IMR-90 (cell line): ENCODE measurements around the gene FADS2. TPM values are rescaled to one million over a fixed set of nuclear protein-coding genes. Genes with fewer than 3 reads are reported as not detected.

Source experiments
- ATAC-seq: fragments of 200-7000 bp; cut with Tn5 transposase; 2 replicates; pipeline ENCODE4 v1.9.1; 2020; ENCODE audit warnings: low read depth, mild to moderate bottlenecking, moderate library complexity
- BruUV-seq: library from RNA; stranded (reverse); fragments of 400-500 nt; replicated peaks from 2 replicates; lab custom pipeline; 2021; lab: Mats Ljungman, UMichigan
- CTCF ChIA-PET: fragments of 300-600 bp; formaldehyde crosslinking; extraction: SDS; loops from one replicate; lab custom pipeline; 2021; ENCODE audit warnings: antibody characterized with exemption; lab: Yijun Ruan, JAX
- POLR2A ChIA-PET: fragments of 300-600 bp; sonication (Branson Sonifier 250); formaldehyde crosslinking; loops from one replicate; lab custom pipeline; 2022; ENCODE audit warnings: antibody characterized with exemption; ENCODE audit not compliant: unreplicated experiment; lab: Charles Lee
- DNase-seq: peaks from one replicate; pipeline ENCODE4 v3.0.0; 2013
- H2AFZ ChIP-seq: replicated peaks from 2 replicates; pipeline ENCODE3; 2013; ENCODE audit warnings: low read length, mild to moderate bottlenecking; ENCODE audit not compliant: poor library complexity
- H2AK5ac ChIP-seq: 2 replicates; pipeline ENCODE4 v1.6.1; 2013; ENCODE audit warnings: low read depth, low read length, inconsistent platforms
- H2AK9ac ChIP-seq: replicated peaks from 2 replicates; pipeline ENCODE3; 2013; ENCODE audit warnings: mild to moderate bottlenecking, low read depth, low read length, moderate library complexity; ENCODE audit not compliant: poor library complexity
- H2BK120ac ChIP-seq: 2 replicates; pipeline ENCODE4 v1.6.1; 2013; ENCODE audit warnings: low read depth, low read length, inconsistent platforms
- H2BK15ac ChIP-seq: 3 replicates; pipeline ENCODE4 v1.6.1; 2013; ENCODE audit warnings: low read depth, low read length, inconsistent platforms
- H2BK20ac ChIP-seq: 2 replicates; pipeline ENCODE4 v1.6.1; 2013; ENCODE audit warnings: low read depth, mild to moderate bottlenecking, inconsistent platforms, low read length, moderate library complexity
- H2BK5ac ChIP-seq: 2 replicates; pipeline ENCODE4 v1.6.1; 2013; ENCODE audit warnings: mild to moderate bottlenecking, low read depth, low read length, inconsistent platforms; ENCODE audit not compliant: poor library complexity, severe bottlenecking
- H3K14ac ChIP-seq: replicated peaks from 2 replicates; pipeline ENCODE4 v1.6.1; 2013; ENCODE audit warnings: low read depth, low read length, inconsistent platforms
- H3K18ac ChIP-seq: 2 replicates; pipeline ENCODE4 v1.6.1; 2013; ENCODE audit warnings: low read depth, low read length, control low read depth
- H3K23ac ChIP-seq: 2 replicates; pipeline ENCODE4 v1.6.1; 2013; ENCODE audit warnings: low read depth, low read length, inconsistent platforms
- H3K27ac ChIP-seq: 2 replicates; pipeline ENCODE4 v1.5.1; 2013; ENCODE audit warnings: mild to moderate bottlenecking, control low read depth, low read length; ENCODE audit not compliant: insufficient read depth
- H3K27me3 ChIP-seq: 2 replicates; pipeline ENCODE4 v1.6.1; 2013; ENCODE audit warnings: low read length; ENCODE audit not compliant: control insufficient read depth, insufficient read depth
- H3K36me3 ChIP-seq: 2 replicates; pipeline ENCODE4 v1.6.1; 2013; ENCODE audit warnings: low read length, mixed read lengths; ENCODE audit not compliant: control insufficient read depth, insufficient read depth
- H3K4ac ChIP-seq: 2 replicates; pipeline ENCODE4 v1.6.1; 2013; ENCODE audit warnings: low read depth, low read length, inconsistent platforms
- H3K4me1 ChIP-seq: 2 replicates; pipeline ENCODE4 v1.6.1; 2013; ENCODE audit warnings: low read length, mixed read lengths; ENCODE audit not compliant: control insufficient read depth, insufficient read depth
- H3K4me2 ChIP-seq: 2 replicates; pipeline ENCODE4 v1.6.1; 2013; ENCODE audit warnings: low read depth, mild to moderate bottlenecking, control low read depth, low read length, moderate library complexity
- H3K4me3 ChIP-seq: 2 replicates; pipeline ENCODE4 v1.5.1; 2013; ENCODE audit warnings: low read depth, mild to moderate bottlenecking, control low read depth, low read length, moderate library complexity; ENCODE audit not compliant: insufficient read depth
- H3K56ac ChIP-seq: 2 replicates; pipeline ENCODE4 v1.6.1; 2013; ENCODE audit warnings: low read length, inconsistent platforms; ENCODE audit not compliant: insufficient read depth; ENCODE audit errors: extremely low read depth
- H3K79me1 ChIP-seq, 2 experiments: 2 replicates each; pipeline ENCODE4 v1.6.1; 2013; ENCODE audit warnings: low read length in 2 of 2, inconsistent platforms in 1 of 2, low read depth in 1 of 2
- H3K9ac ChIP-seq: 2 replicates; pipeline ENCODE4 v1.6.1; 2013; ENCODE audit warnings: low read depth, low read length, control low read depth
- H3K9me1 ChIP-seq: 2 replicates; pipeline ENCODE4 v1.6.1; 2013; ENCODE audit warnings: low read length, inconsistent platforms; ENCODE audit not compliant: insufficient read depth
- H3K9me3 ChIP-seq: 2 replicates; pipeline ENCODE4 v1.6.1; 2013; ENCODE audit warnings: low read length; ENCODE audit not compliant: control insufficient read depth, insufficient read depth
- H4K20me1 ChIP-seq: 2 replicates; pipeline ENCODE4 v1.6.1; 2013; ENCODE audit warnings: low read length, inconsistent platforms; ENCODE audit not compliant: insufficient read depth
- H4K5ac ChIP-seq: 2 replicates; pipeline ENCODE4 v1.6.1; 2013; ENCODE audit warnings: mild to moderate bottlenecking, low read depth, low read length, control low read depth
- H4K8ac ChIP-seq, 2 experiments: 2 replicates each; pipeline ENCODE4 v1.6.1; 2013; ENCODE audit warnings: low read depth in 2 of 2, low read length in 2 of 2, control low read depth in 1 of 2, inconsistent platforms in 1 of 2
- H4K91ac ChIP-seq: 2 replicates; pipeline ENCODE4 v1.6.1; 2013; ENCODE audit warnings: low read depth, low read length, inconsistent platforms; ENCODE audit not compliant: insufficient read depth
- BHLHE40 ChIP-seq: fragments of 150-350 bp; IDR thresholded peaks from 2 replicates; pipeline ENCODE4 v1.6.1; 2016; ENCODE audit warnings: mild to moderate bottlenecking, low read depth, low read length
- CEBPB ChIP-seq: IDR thresholded peaks from 2 replicates; pipeline ENCODE4 v1.6.1; 2012; ENCODE audit warnings: low read depth, low read length, improper control_type of control experiment
- CHD1 ChIP-seq: IDR thresholded peaks from 2 replicates; pipeline ENCODE4 v1.6.1; 2012; ENCODE audit warnings: low read depth, low read length, improper control_type of control experiment
- CTCF ChIP-seq: conservative IDR thresholded peaks from 2 replicates; pipeline ENCODE4 v1.5.1; 2012; ENCODE audit warnings: mild to moderate bottlenecking, low read depth, low read length, improper control_type of control experiment
- FOS ChIP-seq: fragments of 150-350 bp; IDR thresholded peaks from 2 replicates; pipeline ENCODE4 v1.6.1; 2016; ENCODE audit warnings: low read depth, low read length
- MAFK ChIP-seq: IDR thresholded peaks from 2 replicates; pipeline ENCODE4 v1.6.1; 2012; ENCODE audit warnings: low read depth, low read length, improper control_type of control experiment
- MAZ ChIP-seq: IDR thresholded peaks from 2 replicates; pipeline ENCODE4 v1.6.1; 2012; ENCODE audit warnings: low read depth, mild to moderate bottlenecking, low read length, improper control_type of control experiment, moderate library complexity, borderline replicate concordance
- NFE2L2 ChIP-seq: fragments of 150-350 bp; IDR thresholded peaks from 2 replicates; pipeline ENCODE4 v1.6.1; 2016; ENCODE audit warnings: low read depth, mild to moderate bottlenecking, low read length
- POLR2A ChIP-seq: IDR thresholded peaks from 2 replicates; pipeline ENCODE4 v1.6.1; 2012; ENCODE audit warnings: mild to moderate bottlenecking, low read depth, low read length
- RAD21 ChIP-seq: IDR thresholded peaks from 2 replicates; pipeline ENCODE4 v1.6.1; 2012; ENCODE audit warnings: low read length, improper control_type of control experiment
- RFX5 ChIP-seq: IDR thresholded peaks from 2 replicates; pipeline ENCODE4 v1.8.0; 2012; ENCODE audit warnings: low read depth, mild to moderate bottlenecking, low read length, moderate library complexity
- SMC3 ChIP-seq: fragments of 150-350 bp; IDR thresholded peaks from 2 replicates; pipeline ENCODE4 v1.6.1; 2016; ENCODE audit warnings: low read depth, mild to moderate bottlenecking, antibody characterized with exemption, low read length, moderate library complexity
- USF2 ChIP-seq: fragments of 150-350 bp; IDR thresholded peaks from 2 replicates; pipeline ENCODE4 v1.6.1; 2017; ENCODE audit warnings: mild to moderate bottlenecking, antibody characterized with exemption, low read length, low read depth
- WGBS, 2 experiments: methylation state at CpG; one replicate each; pipeline versions ENCODE4 v1.1.5 to v1.1.7; 2013; ENCODE audit warnings: missing lambda C conversion rate in 2 of 2; ENCODE audit not compliant: insufficient read length in 1 of 2; ENCODE audit errors: extremely low coverage in 2 of 2; 5-methylcytosine and 5-hydroxymethylcytosine counted together
- dilution Hi-C: fragments of 300-500 bp; cut with HindIII; formaldehyde crosslinking; loops from one replicate; pipeline ENCODE4 v1.14.3; 2018; ENCODE audit warnings: low sequenced_read_pairs; ENCODE audit not compliant: unreplicated experiment
- in situ Hi-C: fragments of 300-500 bp; cut with MboI; formaldehyde crosslinking; loops from 3 replicates; pipeline ENCODE4 v1.14.3; 2019; ENCODE audit warnings: low sequenced_read_pairs, inconsistent platforms, mixed read lengths
- intact Hi-C: fragments of 100-400 bp; cut with micrococcal nuclease; formaldehyde crosslinking; loops from 2 replicates; pipeline ENCODE4 v1.10.0; 2022
- polyA plus RNA-seq, 3 experiments: library from polyadenylated mRNA; depleted of rRNA; stranded (reverse); fragments of >200 nt; gene quantifications; 2 replicates each; pipeline ENCODE4 v1.2.3, GENCODE V29; 2012; ENCODE audit warnings: low replicate concordance in 1 of 3
- total RNA-seq: library from RNA; depleted of rRNA; stranded (reverse); fragments of >200 nt; gene quantifications from 2 replicates; pipeline ENCODE4 v1.2.3, GENCODE V29; 2012
- TF ChIP-seq, protein P1 (sequence below): fragments of 150-350 bp; IDR thresholded peaks from 2 replicates; pipeline ENCODE4 v1.6.1; 2016; ENCODE audit warnings: low read depth, mild to moderate bottlenecking, low read length, moderate library complexity, borderline replicate concordance

The FADS2 gene
- total and polyA plus RNA-seq, 2 of the 4 experiments (the other 2 are of a cell fraction), result 33.3 to 88.4 TPM

DNA sequence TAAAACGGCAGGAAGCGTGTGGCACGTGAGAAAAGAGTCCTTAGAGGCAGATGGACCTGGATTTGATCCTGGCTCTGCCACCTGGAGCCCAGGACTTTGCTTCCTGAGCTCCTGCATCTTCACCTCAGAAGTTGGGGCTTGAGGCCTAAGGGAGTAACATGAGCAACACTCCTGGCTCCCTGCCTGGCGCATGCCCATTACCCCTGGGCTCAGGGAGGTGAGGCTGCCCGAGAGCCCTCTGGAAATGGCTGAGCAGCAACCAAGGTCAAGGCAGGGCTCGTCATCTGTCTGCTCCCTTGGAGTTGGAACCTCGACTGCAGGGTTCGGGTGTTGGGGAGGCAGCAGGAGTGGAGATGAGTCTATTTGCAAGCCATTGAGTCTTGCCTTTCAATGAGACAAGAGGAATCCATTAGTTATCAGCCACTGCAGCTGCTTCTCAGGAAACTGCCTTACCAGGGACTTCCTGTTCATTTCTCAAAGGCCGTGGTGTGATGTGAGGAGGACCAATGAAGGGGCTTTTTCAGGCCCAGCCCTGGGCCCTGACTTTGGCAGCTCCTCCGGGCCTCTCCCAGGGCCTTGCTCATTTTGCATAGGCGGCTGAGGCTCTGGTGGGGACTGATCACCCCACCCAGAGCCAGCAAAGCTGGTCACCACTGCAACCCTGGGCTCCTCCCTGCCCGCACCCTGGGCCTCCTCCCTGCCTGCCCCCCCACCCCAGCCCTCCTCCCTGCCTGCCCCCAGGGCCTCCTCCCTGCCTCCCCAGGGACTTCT is 6.4 kb downstream of the FADS2 start:
- no peaks in the 10 kb centered on the region for H3K27me3 ChIP-seq
- H4K20me1 ChIP-seq, result peaks cover 55% of the 10 kb centered on the region; the same call in 1 of the 2 replicates
- no peak overlapping the region; the same call in 2 of the 3 replicates for H2BK15ac ChIP-seq
- POLR2A ChIA-PET, result interaction anchor here (0.6 kb wide), 2 partner anchors 34 to 1210 kb away, joined by 3 to 4 read pairs; no protein-coding TSS in a partner anchor
- in situ Hi-C loops (no loop called here), intact Hi-C loops (no loop called here), dilution Hi-C loops (no loop called here)
- H3K18ac ChIP-seq, result no peak overlapping the region; the same call in 1 of the 2 replicates
- peak overlapping the region; percentile 84 for H2AK9ac ChIP-seq
- DNase-seq, result peak; percentile 47
- peak overlapping the region in 1 of 2 experiments; percentile 83; a peak in 1 of 4 replicates for H4K8ac ChIP-seq
- peak overlapping the region; percentile 79 for H2AFZ ChIP-seq
- peak overlapping the region; percentile 28; the same call in 1 of the 2 replicates for H2AK5ac ChIP-seq
- H3K9me1 ChIP-seq, result peaks cover 24% of the 10 kb centered on the region
- H3K79me1 ChIP-seq, result peaks cover 14 to 81% of the 10 kb centered on the region in 2 experiments
- CTCF ChIA-PET, result interaction anchor here (1.5 kb wide), 1 partner anchor 37 kb away, joined by 6 read pairs; no protein-coding TSS in a partner anchor
- no peaks in the 10 kb centered on the region for H3K9me3 ChIP-seq
- peak; percentile 55 for ATAC-seq
- peak overlapping the region; percentile 25; the same call in 1 of the 2 replicates for H2BK20ac ChIP-seq
- H3K4me2 ChIP-seq, result no peak overlapping the region
- 72% methylated on average over 4 of the region's 12 CpGs; no CpG with 5 or more reads in 1 of the 2 experiments for WGBS, 2 experiments
- H2BK5ac ChIP-seq, result no peak overlapping the region
- no peak overlapping the region for H3K4me3 ChIP-seq
- H3K14ac ChIP-seq, result peak overlapping the region; percentile 80
- H3K27ac ChIP-seq, result peak overlapping the region; percentile 5; the same call in 1 of the 2 replicates
- peak overlapping the region; percentile 80; the same call in 1 of the 2 replicates for H3K23ac ChIP-seq
- H4K5ac ChIP-seq, result no peak overlapping the region
- H3K9ac ChIP-seq, result no peak overlapping the region
- H3K4ac ChIP-seq, result peak overlapping the region; percentile 87
- H2BK120ac ChIP-seq, result peak overlapping the region; percentile 68
- no TSS peak for BruUV-seq
- peaks cover 17% of the 10 kb centered on the region; the same call in 1 of the 2 replicates for H3K36me3 ChIP-seq
- 0 out of 2 replicates have a peak overlapping the region, but pooled peaks have one; percentile 34 for H4K91ac ChIP-seq
- peaks cover 15% of the 10 kb centered on the region; the same call in 1 of the 2 replicates for H3K4me1 ChIP-seq
- no peak overlapping the region for H3K56ac ChIP-seq
- TF ChIP-seq MAZ (no peak), RAD21 (no peak), BHLHE40 (no peak), POLR2A (no peak), RFX5 (no peak), CTCF (no peak), SMC3 (no peak), CHD1 (no peak), CEBPB (no peak), FOS (no peak), MAFK (no peak), USF2 (no peak), NFE2L2 (no peak)
- TF ChIP-seq, protein P1, sequence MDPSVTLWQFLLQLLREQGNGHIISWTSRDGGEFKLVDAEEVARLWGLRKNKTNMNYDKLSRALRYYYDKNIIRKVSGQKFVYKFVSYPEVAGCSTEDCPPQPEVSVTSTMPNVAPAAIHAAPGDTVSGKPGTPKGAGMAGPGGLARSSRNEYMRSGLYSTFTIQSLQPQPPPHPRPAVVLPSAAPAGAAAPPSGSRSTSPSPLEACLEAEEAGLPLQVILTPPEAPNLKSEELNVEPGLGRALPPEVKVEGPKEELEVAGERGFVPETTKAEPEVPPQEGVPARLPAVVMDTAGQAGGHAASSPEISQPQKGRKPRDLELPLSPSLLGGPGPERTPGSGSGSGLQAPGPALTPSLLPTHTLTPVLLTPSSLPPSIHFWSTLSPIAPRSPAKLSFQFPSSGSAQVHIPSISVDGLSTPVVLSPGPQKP, result no peak
